NT2/D1 (cell line): ENCODE data around the gene PAK2.

Source experiments
- YY1 ChIP-seq: IDR thresholded peaks from 2 replicates; pipeline ENCODE4 v1.6.1; 2011; ENCODE audit not compliant: insufficient read length, insufficient read depth
- ZNF274 ChIP-seq: IDR thresholded peaks from 2 replicates; pipeline ENCODE4 v1.6.1; 2011; ENCODE audit warnings: mild to moderate bottlenecking, low read depth, low read length

GRCh38 chr3:196721097-196721496 is 18.6 kb upstream of the PAK2 start:
- TF ChIP-seq ZNF274 (no peak), YY1 (no peak)
